GM12891 (cell line): ENCODE data around the gene IL2RG.
A peak's percentile ranks its signal among the peaks of the same experiment; 100 is the strongest.

Experiments used
- PAX5 ChIP-seq: IDR thresholded peaks from 2 replicates; pipeline ENCODE4 v1.6.1; 2011; ENCODE audit warnings: low read length, moderate library complexity, mild to moderate bottlenecking; ENCODE audit not compliant: insufficient read depth, severe bottlenecking
- POLR2A ChIP-seq: IDR thresholded peaks from 2 replicates; pipeline ENCODE4 v1.6.1; 2011; ENCODE audit warnings: low read depth, low read length, control low read depth
- POLR2AphosphoS5 ChIP-seq: IDR thresholded peaks from 2 replicates; pipeline ENCODE4 v1.6.1; 2011; ENCODE audit warnings: low read depth, low read length, control low read depth
- POU2F2 ChIP-seq: IDR thresholded peaks from 2 replicates; pipeline ENCODE4 v1.6.1; 2011; ENCODE audit warnings: low read depth, mild to moderate bottlenecking, control low read depth, low read length, moderate library complexity
- SPI1 ChIP-seq: IDR thresholded peaks from 2 replicates; pipeline ENCODE4 v1.6.1; 2011; ENCODE audit warnings: low read depth, low read length, control low read depth
- TAF1 ChIP-seq: IDR thresholded peaks from 2 replicates; pipeline ENCODE4 v1.6.1; 2011; ENCODE audit warnings: low read depth, low read length, control low read depth

GRCh38 chrX:71106427-71106826, 5.0 kb downstream of the IL2RG start, which contains the start of gene CXorf65:
- TF ChIP-seq POLR2AphosphoS5 (no peak), TAF1 (no peak), POLR2A (peak; percentile 27; the same call in 1 of the 2 replicates), SPI1 (no peak), PAX5 (no peak), POU2F2 (no peak)
